GM18520 (cell line): ENCODE results near the gene WRNIP1.

Source experiments
- ATAC-seq: cut with Tn5 transposase; IDR thresholded peaks from one replicate; pipeline ENCODE4 v1.9.1; 2021; ENCODE audit not compliant: unreplicated experiment

The WRNIP1 gene

GRCh38 chr6:2831392-2831791, 66.2 kb downstream of the WRNIP1 start:
- no peak for ATAC-seq

GRCh38 chr6:2834262-2834661, 69.1 kb downstream of the WRNIP1 start:
- ATAC-seq: no peak
